ENCODE measurements around the gene ZNF354C.

ZNF354C gene

GRCh38 chr5:179114756-179115155 is 54.6 kb downstream of the ZNF354C start:
- DNase-seq = no peak

GRCh38 chr5:179115307-179115706 is 55.1 kb downstream of the ZNF354C start:
- no peak for DNase-seq

GRCh38 chr5:179115845-179116524 is 55.8 kb downstream of the ZNF354C start:
- DNase-seq = no peak

- no peak for DNase-seq
Observed at GRCh38 chr5:179118338-179118737, 58.2 kb downstream of the ZNF354C start.

- no peak for DNase-seq
Observed at GRCh38 chr5:179118756-179119414, 58.7 kb downstream of the ZNF354C start.

GRCh38 chr5:179119415-179120170 is 59.4 kb downstream of the ZNF354C start:
- DNase-seq = no peak

- DNase-seq = no peak
Observed at GRCh38 chr5:179120421-179120861, 60.3 kb downstream of the ZNF354C start.

- no peak for DNase-seq
Observed at GRCh38 chr5:179120951-179121666, 60.9 kb downstream of the ZNF354C start.

GRCh38 chr5:179121667-179122111 is 61.5 kb downstream of the ZNF354C start:
- DNase-seq = no peak

GRCh38 chr5:179122411-179123108 is 62.4 kb downstream of the ZNF354C start:
- DNase-seq = no peak

GRCh38 chr5:179123109-179123426 is 62.9 kb downstream of the ZNF354C start:
- no peak for DNase-seq

GRCh38 chr5:179123491-179124272 is 63.5 kb downstream of the ZNF354C start:
- DNase-seq = no peak

- DNase-seq = no peak
Observed at GRCh38 chr5:179124273-179124852, 64.2 kb downstream of the ZNF354C start.

GRCh38 chr5:179124853-179125788 is 64.9 kb downstream of the ZNF354C start:
- DNase-seq = no peak

- DNase-seq = no peak
Observed at GRCh38 chr5:179125789-179126505, 65.8 kb downstream of the ZNF354C start.

GRCh38 chr5:179126506-179126991 is 66.4 kb downstream of the ZNF354C start:
- no peak for DNase-seq

GRCh38 chr5:179127136-179128040 is 67.2 kb downstream of the ZNF354C start:
- no peak for DNase-seq

GRCh38 chr5:179128041-179128365 is 67.8 kb downstream of the ZNF354C start:
- no peak for DNase-seq
